H7 (cell line): Measurements from ENCODE around the gene PPP2R3B. TPM values are rescaled to one million over a fixed set of nuclear protein-coding genes. Genes with fewer than 3 reads are reported as not detected.
A peak's percentile ranks its signal among the peaks of the same experiment; 100 is the strongest.

Experiments
- DNase-seq: peaks from one replicate; pipeline ENCODE4 v3.0.0; 2012
- H3K27me3 ChIP-seq: 2 replicates; pipeline ENCODE4 v1.6.0; 2011; ENCODE audit warnings: mild to moderate bottlenecking, low read length; ENCODE audit not compliant: control insufficient read depth, insufficient read depth
- H3K36me3 ChIP-seq: replicated peaks from 2 replicates; pipeline ENCODE4 v1.5.1; 2011; ENCODE audit warnings: low read length; ENCODE audit not compliant: control insufficient read depth, insufficient read depth
- H3K4me3 ChIP-seq: 2 replicates; pipeline ENCODE4 v1.5.1; 2011; ENCODE audit warnings: low read depth, mild to moderate bottlenecking, control low read depth, low read length, moderate library complexity; ENCODE audit not compliant: insufficient read depth
- total RNA-seq: library from RNA; depleted of rRNA; stranded (reverse); fragments of >200 nt; shearing (Covaris generic); gene quantifications from 2 replicates; pipeline ENCODE4 v1.2.3, GENCODE V29; 2014; rRNA removed

PPP2R3B gene
- total RNA-seq, 1 experiment from 2014 or later: 63.1 TPM

- peaks cover 37% of the 10 kb centered on the region for H3K36me3 ChIP-seq
- H3K4me3 ChIP-seq: no peak overlapping the region
- H3K27me3 ChIP-seq: no peaks in the 10 kb centered on the region
- peak; percentile 21 for DNase-seq
These were observed 96.1 kb downstream of the PPP2R3B start for GRCh38 chrX:290476-291166.

GRCh38 chrX:288561-288991, 98.1 kb downstream of the PPP2R3B start:
- H3K4me3 ChIP-seq: no peak overlapping the region
- no peaks in the 10 kb centered on the region for H3K27me3 ChIP-seq
- DNase-seq: peak; percentile 14
- H3K36me3 ChIP-seq: peaks cover 47% of the 10 kb centered on the region

- Histone ChIP-seq H3K4me3 (no peak overlapping the region), H3K36me3 (peaks cover 41% of the 10 kb centered on the region), H3K27me3 (no peaks in the 10 kb centered on the region)
- DNase-seq: no peak
These were observed 99.0 kb downstream of the PPP2R3B start for GRCh38 chrX:287670-288069.

- Histone ChIP-seq H3K4me3 (no peak overlapping the region), H3K27me3 (no peaks in the 10 kb centered on the region), H3K36me3 (peaks cover 33% of the 10 kb centered on the region)
- DNase-seq: no peak
These were observed 101.5 kb downstream of the PPP2R3B start for GRCh38 chrX:285076-285677.

Other genes with a start within 250 kb of the PPP2R3B start
- gene PLCXD1, start 105.5 kb downstream of the PPP2R3B start, total RNA-seq: 86.3 and 92.0 TPM in 2 replicates
- gene GTPBP6, start 68.1 kb downstream of the PPP2R3B start, total RNA-seq: 38.4 and 48.9 TPM in 2 replicates
- gene SHOX, start 243.9 kb upstream of the PPP2R3B start, total RNA-seq: not detected in 2 replicates